ENCODE data around the gene P4HB.

DNA sequence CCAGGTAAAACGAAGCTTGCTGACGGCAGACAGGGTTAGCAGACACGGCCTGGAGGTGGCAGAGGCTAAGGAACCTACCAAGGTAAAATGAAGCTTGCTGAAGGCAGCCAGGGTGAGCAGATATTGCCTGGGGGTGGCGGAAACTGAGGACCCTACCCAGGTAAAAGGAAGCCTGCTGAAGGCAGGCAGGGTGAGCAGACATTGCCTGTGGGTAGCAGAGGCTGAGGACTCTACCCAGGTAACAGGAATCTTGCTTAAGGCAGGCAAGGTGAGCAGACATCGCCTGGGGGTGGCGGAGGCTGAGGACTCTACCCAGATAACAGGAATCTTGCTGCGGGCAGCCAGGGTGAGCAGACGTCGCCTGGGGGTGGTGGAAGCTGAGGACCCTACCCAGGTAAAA is 59.0 kb downstream of the P4HB start:
- no peak for TF ChIP-seq CTCF (IDR thresholded peaks at IDR 0.05)
- no peak for TF ChIP-seq POLR2AphosphoS5 (IDR thresholded peaks at IDR 0.05; ENCODE audit: insufficient read depth in 1 of 2, low read depth in 1 of 2)

All from vagina (tissue), 2 donors.